ENCODE measurements around the gene NPC1L1.

DNA sequence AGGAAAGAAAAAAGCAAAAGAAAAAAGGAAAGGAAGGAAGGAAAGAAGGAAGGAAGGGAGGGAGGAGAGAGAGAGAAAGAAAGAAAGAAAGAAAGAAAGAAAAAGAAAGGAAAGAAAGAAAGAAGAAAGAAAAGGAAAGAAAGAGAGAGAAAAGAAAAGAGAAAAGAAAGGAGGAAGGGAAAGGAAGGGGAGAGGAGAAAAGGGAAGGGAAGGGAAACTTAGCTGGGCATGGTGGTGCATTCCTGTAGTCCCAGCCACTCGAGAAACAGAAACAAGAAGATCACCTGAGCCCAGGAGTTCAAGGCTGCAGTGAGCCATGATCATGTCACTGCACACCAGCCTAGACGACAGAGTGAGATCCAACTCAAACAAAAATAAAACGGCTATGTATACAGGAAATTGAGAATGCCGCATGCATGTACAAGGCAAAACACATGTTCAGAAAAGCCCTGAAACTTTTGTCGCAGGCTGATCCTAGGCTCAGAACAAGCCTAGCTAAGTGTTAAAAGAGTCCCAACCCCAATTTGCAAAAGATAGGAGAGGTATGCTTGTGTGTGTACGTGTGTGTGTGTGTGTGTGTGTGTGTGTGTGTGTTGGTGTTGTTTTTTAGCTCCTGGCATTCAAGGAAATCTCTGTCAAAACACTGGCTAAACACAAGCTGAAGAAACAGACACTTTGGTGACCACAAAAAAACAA is 6.6 kb upstream of the NPC1L1 start:
- TF ChIP-seq, protein P1, sequence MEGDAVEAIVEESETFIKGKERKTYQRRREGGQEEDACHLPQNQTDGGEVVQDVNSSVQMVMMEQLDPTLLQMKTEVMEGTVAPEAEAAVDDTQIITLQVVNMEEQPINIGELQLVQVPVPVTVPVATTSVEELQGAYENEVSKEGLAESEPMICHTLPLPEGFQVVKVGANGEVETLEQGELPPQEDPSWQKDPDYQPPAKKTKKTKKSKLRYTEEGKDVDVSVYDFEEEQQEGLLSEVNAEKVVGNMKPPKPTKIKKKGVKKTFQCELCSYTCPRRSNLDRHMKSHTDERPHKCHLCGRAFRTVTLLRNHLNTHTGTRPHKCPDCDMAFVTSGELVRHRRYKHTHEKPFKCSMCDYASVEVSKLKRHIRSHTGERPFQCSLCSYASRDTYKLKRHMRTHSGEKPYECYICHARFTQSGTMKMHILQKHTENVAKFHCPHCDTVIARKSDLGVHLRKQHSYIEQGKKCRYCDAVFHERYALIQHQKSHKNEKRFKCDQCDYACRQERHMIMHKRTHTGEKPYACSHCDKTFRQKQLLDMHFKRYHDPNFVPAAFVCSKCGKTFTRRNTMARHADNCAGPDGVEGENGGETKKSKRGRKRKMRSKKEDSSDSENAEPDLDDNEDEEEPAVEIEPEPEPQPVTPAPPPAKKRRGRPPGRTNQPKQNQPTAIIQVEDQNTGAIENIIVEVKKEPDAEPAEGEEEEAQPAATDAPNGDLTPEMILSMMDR (IDR thresholded peaks at IDR 0.05; ENCODE audit: low read depth, low read length, poor library complexity, severe bottlenecking): no peak
- TF ChIP-seq EZH2phosphoT487 (IDR thresholded peaks at IDR 0.05; ENCODE audit: borderline replicate concordance, low read length): no peak

All from DOHH2 (cell line).